Measurements from ENCODE around the gene UBL4A.

The UBL4A gene

DNA sequence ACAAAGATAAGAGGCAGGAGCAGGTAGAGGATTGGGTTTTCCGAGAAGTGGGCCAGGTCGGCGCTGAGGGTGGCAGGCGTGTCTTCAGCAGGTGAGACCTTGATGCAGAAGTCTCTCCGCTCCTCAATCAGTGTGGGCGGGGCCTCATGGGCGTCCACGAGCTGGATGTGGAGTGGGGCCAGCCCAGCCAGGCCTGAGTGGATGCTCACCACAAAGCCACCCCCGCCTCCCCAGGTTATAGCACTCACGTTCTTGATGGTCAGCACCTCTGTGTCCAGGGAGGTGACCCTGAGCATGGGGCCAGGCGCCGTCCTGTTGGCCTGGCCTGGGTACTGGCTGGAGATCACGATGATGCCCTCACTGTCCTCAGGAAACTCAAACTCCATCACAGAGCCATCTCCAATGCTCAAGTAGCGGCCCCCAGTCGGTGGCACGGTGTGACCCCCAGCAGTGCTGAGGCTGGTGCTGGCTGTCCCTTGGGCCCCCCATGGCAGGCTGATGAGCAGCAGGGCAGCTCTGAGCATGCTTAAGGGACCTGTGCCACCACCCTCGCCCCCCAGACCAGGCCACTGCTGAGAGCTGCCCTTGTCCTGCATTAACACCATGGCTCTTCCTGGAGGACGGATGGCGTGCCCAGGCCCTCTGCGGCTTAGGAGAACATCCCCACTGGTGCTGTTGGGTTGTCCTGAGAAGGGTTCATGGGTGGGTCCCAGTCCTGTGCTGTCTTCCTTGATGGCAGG, 2.1 kb upstream of the UBL4A start:
- Histone ChIP-seq H2AFZ (ENCODE audit: low read length) (no peak overlapping the region), H4K91ac (ENCODE audit: low read depth, low read length, poor library complexity) (no peak overlapping the region), H3K23ac (ENCODE audit: low read depth, low read length, poor library complexity) (no peak overlapping the region), H3K18ac (ENCODE audit: low read length) (no peak overlapping the region), H3K4me2 (ENCODE audit: insufficient read depth, low read length, poor library complexity, severe bottlenecking) (no peak overlapping the region), H4K8ac (ENCODE audit: low read depth, low read length) (no peak overlapping the region), H3K27ac (replicated peaks; ENCODE audit: low read length) (no peak overlapping the region), H3K9ac (ENCODE audit: low read depth, low read length, poor library complexity) (no peak overlapping the region), H3K4me3 (ENCODE audit: low read length in 2 of 2) (no peak overlapping the region), H3K36me3 (replicated peaks in 1 of 2; ENCODE audit: control insufficient read depth in 2 of 2, insufficient read depth in 2 of 2, low read length in 2 of 2) (peaks cover 3 to 8% of the 10 kb centered on the region in 2 donors), H2BK5ac (ENCODE audit: low read length) (no peak overlapping the region), H2BK15ac (ENCODE audit: low read length) (no peak overlapping the region), H2AK5ac (ENCODE audit: low read depth, low read length) (no peak overlapping the region), H3K9me3 (replicated peaks in 1 of 2; ENCODE audit: control insufficient read depth in 2 of 2, insufficient read depth in 1 of 2, low read depth in 1 of 2, low read length in 2 of 2) (no peaks in the 10 kb centered on the region), H2BK120ac (ENCODE audit: low read depth, low read length) (no peak overlapping the region), H3K4ac (ENCODE audit: low read length) (no peak overlapping the region), H2BK12ac (ENCODE audit: low read length) (no peak overlapping the region), H3K4me1 (ENCODE audit: control insufficient read depth in 2 of 2, insufficient read depth in 1 of 2, low read depth in 1 of 2, low read length in 2 of 2) (peaks cover 0 to 4% of the 10 kb centered on the region in 2 donors), H3K14ac (ENCODE audit: low read length) (no peak overlapping the region), H3K27me3 (ENCODE audit: control insufficient read depth in 3 of 3, insufficient read depth in 3 of 3, low read depth in 1 of 3, low read length in 3 of 3) (no peaks in the 10 kb centered on the region), H3K79me1 (ENCODE audit: low read depth, low read length) (peaks cover 7% of the 10 kb centered on the region)
- WGBS, 2 donors (ENCODE audit: extremely low coverage in 2 of 2, insufficient read length in 2 of 2, insufficient replicate concordance in 1 of 2), result no CpG with 5 or more reads among the region's 20 CpGs
- no peak for DNase-seq (ENCODE audit: low spot score)

- H3K14ac ChIP-seq (ENCODE audit: low read length), result no peak overlapping the region
- H2AFZ ChIP-seq (ENCODE audit: low read length), result no peak overlapping the region
- H3K4ac ChIP-seq (ENCODE audit: low read length), result no peak overlapping the region
- H3K4me3 ChIP-seq (ENCODE audit: low read length in 2 of 2), result no peak overlapping the region
- H3K18ac ChIP-seq (ENCODE audit: low read length), result no peak overlapping the region
- H2BK12ac ChIP-seq (ENCODE audit: low read length), result no peak overlapping the region
- no CpG with 5 or more reads among the region's 28 CpGs for WGBS, 2 donors (ENCODE audit: extremely low coverage in 2 of 2, insufficient read length in 2 of 2, insufficient replicate concordance in 1 of 2)
- H3K9ac ChIP-seq (ENCODE audit: low read depth, low read length, poor library complexity), result no peak overlapping the region
- peaks cover 7% of the 10 kb centered on the region for H3K79me1 ChIP-seq (ENCODE audit: low read depth, low read length)
- no peak overlapping the region for H4K91ac ChIP-seq (ENCODE audit: low read depth, low read length, poor library complexity)
- H3K9me3 ChIP-seq (replicated peaks in 1 of 2; ENCODE audit: control insufficient read depth in 2 of 2, insufficient read depth in 1 of 2, low read depth in 1 of 2, low read length in 2 of 2), result no peaks in the 10 kb centered on the region
- no peak overlapping the region for H2BK120ac ChIP-seq (ENCODE audit: low read depth, low read length)
- H3K4me2 ChIP-seq (ENCODE audit: insufficient read depth, low read length, poor library complexity, severe bottlenecking), result no peak overlapping the region
- H3K4me1 ChIP-seq (ENCODE audit: control insufficient read depth in 2 of 2, insufficient read depth in 1 of 2, low read depth in 1 of 2, low read length in 2 of 2), result peaks cover 0 to 4% of the 10 kb centered on the region in 2 donors
- H2BK15ac ChIP-seq (ENCODE audit: low read length), result no peak overlapping the region
- no peak overlapping the region for H3K23ac ChIP-seq (ENCODE audit: low read depth, low read length, poor library complexity)
- DNase-seq (ENCODE audit: low spot score), result no peak
- no peak overlapping the region for H2BK5ac ChIP-seq (ENCODE audit: low read length)
- no peak overlapping the region for H3K27ac ChIP-seq (replicated peaks; ENCODE audit: low read length)
- H4K8ac ChIP-seq (ENCODE audit: low read depth, low read length), result no peak overlapping the region
- H3K27me3 ChIP-seq (ENCODE audit: control insufficient read depth in 3 of 3, insufficient read depth in 3 of 3, low read depth in 1 of 3, low read length in 3 of 3), result peaks cover 0 to 4% (median 0%) of the 10 kb centered on the region in 3 experiments
- peaks cover 3 to 8% of the 10 kb centered on the region in 2 donors for H3K36me3 ChIP-seq (replicated peaks in 1 of 2; ENCODE audit: control insufficient read depth in 2 of 2, insufficient read depth in 2 of 2, low read length in 2 of 2)
- no peak overlapping the region for H2AK5ac ChIP-seq (ENCODE audit: low read depth, low read length)
Measured at GRCh38 chrX:154487518-154488290, 1.3 kb upstream of the UBL4A start.

DNA sequence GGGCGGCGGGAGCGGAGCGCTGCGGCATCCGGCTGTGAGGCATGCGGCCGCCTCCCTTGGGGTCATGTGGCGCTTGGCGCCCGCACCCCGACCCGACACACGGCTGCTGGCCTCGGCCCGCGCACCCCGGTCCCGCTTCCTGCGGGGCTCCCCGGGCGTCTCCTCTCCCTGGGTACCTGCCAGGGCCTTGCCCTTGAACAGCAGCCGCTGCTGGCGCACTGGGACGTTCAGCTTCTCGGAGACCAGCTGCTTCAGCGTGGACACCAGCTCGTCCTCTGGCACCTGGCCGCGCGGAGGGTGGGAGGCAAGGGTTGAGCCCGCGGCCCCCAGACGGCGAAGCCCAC, 391 bp downstream of the UBL4A start:
- no peak overlapping the region for H2BK15ac ChIP-seq (ENCODE audit: low read length)
- H3K27ac ChIP-seq (replicated peaks; ENCODE audit: low read length), result no peak overlapping the region
- peak overlapping the region; percentile 77 for H3K4me2 ChIP-seq (ENCODE audit: insufficient read depth, low read length, poor library complexity, severe bottlenecking)
- no peak overlapping the region for H3K14ac ChIP-seq (ENCODE audit: low read length)
- H2AK5ac ChIP-seq (ENCODE audit: low read depth, low read length), result peak overlapping the region; percentile 46
- peak overlapping the region; percentile 71 for H3K18ac ChIP-seq (ENCODE audit: low read length)
- peaks cover 0 to 4% of the 10 kb centered on the region in 2 donors for H3K4me1 ChIP-seq (ENCODE audit: control insufficient read depth in 2 of 2, insufficient read depth in 1 of 2, low read depth in 1 of 2, low read length in 2 of 2)
- H4K91ac ChIP-seq (ENCODE audit: low read depth, low read length, poor library complexity), result no peak overlapping the region
- WGBS, 2 donors (ENCODE audit: extremely low coverage in 2 of 2, insufficient read length in 2 of 2, insufficient replicate concordance in 1 of 2), result no CpG with 5 or more reads among the region's 35 CpGs
- H2BK120ac ChIP-seq (ENCODE audit: low read depth, low read length), result no peak overlapping the region
- H3K4ac ChIP-seq (ENCODE audit: low read length), result no peak overlapping the region
- peak overlapping the region; percentile 12 to 92 for H3K4me3 ChIP-seq (ENCODE audit: low read length in 2 of 2)
- peak overlapping the region; percentile 55 for H3K23ac ChIP-seq (ENCODE audit: low read depth, low read length, poor library complexity)
- DNase-seq (ENCODE audit: low spot score), result no peak
- no peak overlapping the region for H4K8ac ChIP-seq (ENCODE audit: low read depth, low read length)
- H3K79me1 ChIP-seq (ENCODE audit: low read depth, low read length), result peaks cover 7% of the 10 kb centered on the region
- peak overlapping the region; percentile 81 for H3K9ac ChIP-seq (ENCODE audit: low read depth, low read length, poor library complexity)
- no peak overlapping the region for H2BK12ac ChIP-seq (ENCODE audit: low read length)
- no peak overlapping the region for H2AFZ ChIP-seq (ENCODE audit: low read length)
- peaks cover 3 to 8% of the 10 kb centered on the region in 2 donors for H3K36me3 ChIP-seq (replicated peaks in 1 of 2; ENCODE audit: control insufficient read depth in 2 of 2, insufficient read depth in 2 of 2, low read length in 2 of 2)
- no peak overlapping the region for H2BK5ac ChIP-seq (ENCODE audit: low read length)
- H3K9me3 ChIP-seq (replicated peaks in 1 of 2; ENCODE audit: control insufficient read depth in 2 of 2, insufficient read depth in 1 of 2, low read depth in 1 of 2, low read length in 2 of 2), result no peaks in the 10 kb centered on the region
- peaks cover 0 to 10% (median 0%) of the 10 kb centered on the region in 3 experiments for H3K27me3 ChIP-seq (ENCODE audit: control insufficient read depth in 3 of 3, insufficient read depth in 3 of 3, low read depth in 1 of 3, low read length in 3 of 3)
